Gastroesophageal sphincter (tissue), 4 donors: Measurements from ENCODE around the gene VPS13C. TPM values are rescaled to one million over a fixed set of nuclear protein-coding genes. Genes with fewer than 3 reads are reported as not detected.

Experiments used
- ATAC-seq: fragments of 150-250 bp; one replicate; pipeline ENCODE4 v1.9.1; 2016; ENCODE audit warnings: mild to moderate bottlenecking, moderate library complexity
- H3K27ac ChIP-seq, 4 donors: fragments of 200-600 bp; sonication (generic) in 3 of 4; 1 replicate in 3 of 4; 2 replicates in 1 of 4; pipeline ENCODE4 v1.5.1; 2016 to 2019
- H3K27me3 ChIP-seq: fragments of 200-600 bp; sonication (generic); one replicate; pipeline ENCODE4 v1.5.1; 2019
- H3K36me3 ChIP-seq, 2 donors: fragments of 200-600 bp; sonication (generic); one replicate each; pipeline ENCODE4 v1.5.1; 2019; ENCODE audit warnings: control low read depth in 1 of 2
- H3K4me1 ChIP-seq, 3 donors: fragments of 200-600 bp; sonication (generic); 1 replicate in 2 of 3; 2 replicates in 1 of 3; pipeline ENCODE4 v1.5.1; 2016 to 2019; ENCODE audit warnings: control low read depth in 2 of 3
- H3K4me3 ChIP-seq, 2 donors: fragments of 200-600 bp; sonication (generic); one replicate each; pipeline ENCODE4 v1.5.1; 2019; ENCODE audit warnings: mild to moderate bottlenecking in 1 of 2, moderate library complexity in 1 of 2
- H3K9me3 ChIP-seq, 3 donors: fragments of 200-600 bp; sonication (generic); one replicate each; pipeline ENCODE4 v1.5.1; 2017 to 2019; ENCODE audit warnings: control low read depth in 2 of 3
- EP300 ChIP-seq: sonication (generic); formaldehyde crosslinking; IDR thresholded peaks from one replicate; pipeline ENCODE4 v1.6.1; 2017; ENCODE audit warnings: antibody characterized with exemption, mild to moderate bottlenecking
- POLR2A ChIP-seq, 2 donors: fragments of 450-650 bp; IDR thresholded peaks; one replicate each; pipeline ENCODE4 v1.6.1; 2017; ENCODE audit warnings: antibody characterized with exemption in 2 of 2, mild to moderate bottlenecking in 2 of 2, moderate library complexity in 1 of 2
- POLR2AphosphoS5 ChIP-seq: sonication (generic); formaldehyde crosslinking; IDR thresholded peaks from one replicate; pipeline ENCODE4 v1.6.1; 2017; ENCODE audit warnings: antibody characterized with exemption
- WGBS, 2 donors: methylation state at CpG; one replicate each; pipeline ENCODE4 v1.1.5; 2018; ENCODE audit warnings: low coverage in 1 of 2; 5-methylcytosine and 5-hydroxymethylcytosine counted together
- total RNA-seq, 4 donors: library from RNA; depleted of rRNA; stranded (reverse); fragments of >200 nt; gene quantifications; one replicate each; pipeline ENCODE4 v1.1.0, GENCODE V29; 2016
- TF ChIP-seq, protein P1 (sequence below), 4 experiments: fragments of 200-600 bp in 2 of 4; fragments of 450-650 bp in 2 of 4; sonication (generic) in 1 of 4; IDR thresholded peaks; one replicate each; pipeline ENCODE4 v1.5.1; 2017 to 2019; ENCODE audit warnings: antibody characterized with exemption in 4 of 4, mild to moderate bottlenecking in 2 of 4, moderate library complexity in 2 of 4

VPS13C gene
- total RNA-seq, 4 donors from 2014 or later, result 62.2 to 108 (median 83.4) TPM

GRCh38 chr15:62068071-62068809 lies 8.0 kb upstream of the VPS13C start:
- Histone ChIP-seq H3K36me3 (no peaks in the 10 kb centered on the region), H3K9me3 (no peaks in the 10 kb centered on the region), H3K27ac (peak overlapping the region in 3 of 4 donors; percentile 56 to 76 (median 62)), H3K4me1 (peaks cover 0 to 29% (median 10%) of the 10 kb centered on the region in 3 donors), H3K27me3 (peaks cover 68% of the 10 kb centered on the region), H3K4me3 (peak overlapping the region; percentile 34 to 59)
- ATAC-seq, result peak; percentile 54
- 0 to 2% methylated on average over 1 to 7 of the region's 103 CpGs for WGBS, 2 donors
- TF ChIP-seq, protein P1, sequence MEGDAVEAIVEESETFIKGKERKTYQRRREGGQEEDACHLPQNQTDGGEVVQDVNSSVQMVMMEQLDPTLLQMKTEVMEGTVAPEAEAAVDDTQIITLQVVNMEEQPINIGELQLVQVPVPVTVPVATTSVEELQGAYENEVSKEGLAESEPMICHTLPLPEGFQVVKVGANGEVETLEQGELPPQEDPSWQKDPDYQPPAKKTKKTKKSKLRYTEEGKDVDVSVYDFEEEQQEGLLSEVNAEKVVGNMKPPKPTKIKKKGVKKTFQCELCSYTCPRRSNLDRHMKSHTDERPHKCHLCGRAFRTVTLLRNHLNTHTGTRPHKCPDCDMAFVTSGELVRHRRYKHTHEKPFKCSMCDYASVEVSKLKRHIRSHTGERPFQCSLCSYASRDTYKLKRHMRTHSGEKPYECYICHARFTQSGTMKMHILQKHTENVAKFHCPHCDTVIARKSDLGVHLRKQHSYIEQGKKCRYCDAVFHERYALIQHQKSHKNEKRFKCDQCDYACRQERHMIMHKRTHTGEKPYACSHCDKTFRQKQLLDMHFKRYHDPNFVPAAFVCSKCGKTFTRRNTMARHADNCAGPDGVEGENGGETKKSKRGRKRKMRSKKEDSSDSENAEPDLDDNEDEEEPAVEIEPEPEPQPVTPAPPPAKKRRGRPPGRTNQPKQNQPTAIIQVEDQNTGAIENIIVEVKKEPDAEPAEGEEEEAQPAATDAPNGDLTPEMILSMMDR (IDR thresholded peaks at IDR 0.05), result peak in 2 of 4 experiments; percentile 9 to 18
- peak in 1 of 2 donors; percentile 4 for TF ChIP-seq POLR2A (IDR thresholded peaks at IDR 0.05)
- TF ChIP-seq EP300, result no peak

DNA sequence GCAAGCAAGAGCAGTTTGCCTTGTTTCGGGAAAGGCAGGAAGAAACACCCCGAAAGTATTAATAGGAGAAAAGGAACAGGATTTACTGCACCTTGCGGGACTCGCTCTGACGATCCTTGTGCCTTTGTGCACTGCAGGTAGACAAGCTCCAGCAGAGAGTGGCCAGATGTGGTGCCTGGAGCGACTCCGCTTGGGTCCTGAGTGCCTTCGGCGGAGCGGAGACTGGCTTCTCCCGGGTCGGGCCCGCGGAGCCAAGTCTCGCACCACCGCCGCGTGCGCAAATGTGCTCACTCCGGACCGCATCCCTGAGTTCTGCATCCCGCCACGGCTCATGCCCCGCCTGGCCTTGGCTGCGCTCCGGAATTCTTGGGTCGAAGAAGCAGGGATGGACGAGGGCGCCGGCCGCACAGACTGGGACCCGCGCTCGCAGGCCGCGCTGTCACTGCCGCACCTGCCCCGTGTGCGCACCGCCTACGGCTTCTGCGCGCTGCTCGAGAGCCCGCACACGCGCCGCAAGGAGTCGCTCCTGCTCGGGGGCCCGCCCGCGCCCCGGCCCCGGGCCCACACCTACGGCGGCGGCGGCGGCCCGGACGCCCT lies 7.3 kb upstream of the VPS13C start:
- peak overlapping the region; percentile 23 to 59 for H3K4me3 ChIP-seq
- H3K36me3 ChIP-seq, result no peaks in the 10 kb centered on the region
- no peak for TF ChIP-seq POLR2AphosphoS5
- no peak for TF ChIP-seq EP300
- no peak for TF ChIP-seq POLR2A (IDR thresholded peaks at IDR 0.05)
- TF ChIP-seq, protein P1 (IDR thresholded peaks at IDR 0.05), result no peak
- H3K27me3 ChIP-seq, result peaks cover 68% of the 10 kb centered on the region
- no peaks in the 10 kb centered on the region for H3K9me3 ChIP-seq
- H3K27ac ChIP-seq, result peak overlapping the region in 3 of 4 donors; percentile 41 to 58 (median 56)
- peak; percentile 25 for ATAC-seq
- H3K4me1 ChIP-seq, result peaks cover 0 to 29% (median 10%) of the 10 kb centered on the region in 3 donors
- 2 to 12% methylated on average over 5 to 25 of the region's 62 CpGs for WGBS, 2 donors

- ATAC-seq, result peak; percentile 57
Measured at GRCh38 chr15:62066663-62067447, 6.6 kb upstream of the VPS13C start, which contains the start of gene C2CD4A. C2CD4A (plus strand) TSS chr15:62066977; CDS start chr15:62067614, 637 bp downstream.

DNA sequence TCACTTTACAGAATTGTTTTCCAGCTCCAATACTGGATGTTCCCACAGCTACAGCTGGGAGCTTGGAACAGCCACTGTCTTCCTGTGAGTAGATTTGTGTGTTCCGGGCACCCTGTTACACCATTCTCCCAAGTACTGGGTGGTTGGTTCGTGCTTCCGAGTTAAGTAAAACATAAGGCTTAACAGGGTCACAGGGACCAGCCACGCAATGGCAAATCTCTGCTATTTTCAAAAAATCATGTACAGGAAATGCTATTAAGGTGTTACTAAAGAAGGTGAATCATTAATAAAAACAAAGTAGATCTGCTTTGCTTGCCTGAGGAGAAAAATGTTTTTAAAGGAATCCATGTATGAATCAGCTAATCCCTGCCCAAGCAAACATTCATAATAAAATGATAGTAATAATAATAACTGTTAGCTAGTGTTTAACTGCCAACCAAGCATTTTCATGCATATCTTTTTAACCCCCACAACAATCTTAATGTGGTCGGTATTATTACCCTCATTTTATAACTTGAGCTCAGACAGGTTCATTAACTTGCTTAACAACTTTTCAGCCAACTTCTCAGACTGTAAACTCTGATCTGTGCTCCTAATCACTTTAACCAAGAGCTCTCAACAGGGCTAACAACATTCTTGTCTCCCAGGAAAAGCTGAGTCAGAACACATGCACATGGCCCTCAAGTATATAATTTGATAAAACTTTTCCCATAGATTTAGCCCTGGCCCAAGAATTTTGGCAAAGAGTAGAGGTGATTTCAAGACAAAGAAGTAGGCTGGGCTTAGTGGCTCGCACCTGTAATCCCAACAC lies 3.8 kb upstream of the VPS13C start:
- H3K9me3 ChIP-seq, result no peaks in the 10 kb centered on the region
- 66 to 69% methylated on average over 4 to 5 of the region's 6 CpGs for WGBS, 2 donors
- peaks cover 45% of the 10 kb centered on the region for H3K27me3 ChIP-seq
- ATAC-seq, result no peak
- no peak overlapping the region for H3K4me3 ChIP-seq
- TF ChIP-seq POLR2A (IDR thresholded peaks at IDR 0.05) (no peak), POLR2AphosphoS5 (peak; percentile 28), EP300 (no peak)
- TF ChIP-seq, protein P1 (IDR thresholded peaks at IDR 0.05), result no peak
- no peaks in the 10 kb centered on the region for H3K36me3 ChIP-seq
- peaks cover 0 to 42% (median 10%) of the 10 kb centered on the region in 3 donors for H3K4me1 ChIP-seq
- no peak overlapping the region for H3K27ac ChIP-seq

More at GRCh38 chr15:62066663-62067447, 6.6 kb upstream of the VPS13C start, which contains the start of gene C2CD4A:
- peaks cover 0 to 29% (median 10%) of the 10 kb centered on the region in 3 donors for H3K4me1 ChIP-seq
- H3K36me3 ChIP-seq, result no peaks in the 10 kb centered on the region
- H3K9me3 ChIP-seq, result no peaks in the 10 kb centered on the region
- H3K27ac ChIP-seq, result peak within 1 kb of the TSS in 3 of 4 donors; percentile 41 to 58 (median 56)
- H3K4me3 ChIP-seq, result peak within 1 kb of the TSS; percentile 23 to 59
- WGBS, 2 donors, result 15 to 20% methylated on average over 14 to 16 of the region's 33 CpGs
- peaks cover 68% of the 10 kb centered on the region for H3K27me3 ChIP-seq
- TF ChIP-seq, protein P1 (IDR thresholded peaks at IDR 0.05), result peak in 1 of 4 experiments; percentile 16
- TF ChIP-seq EP300, result no peak
